22Rv1 (cell line): Measurements from ENCODE around the gene ERVW-1.

Source experiments
- CTCF ChIP-seq: fragments of 450-650 bp; IDR thresholded peaks from 2 replicates; pipeline ENCODE4 v1.5.1; 2017; ENCODE audit warnings: mild to moderate bottlenecking
- ZFX ChIP-seq: fragments of 450-650 bp; IDR thresholded peaks from 2 replicates; pipeline ENCODE4 v1.6.1; 2017; ENCODE audit warnings: antibody characterized with exemption, borderline replicate concordance

GRCh38 chr7:92451645-92452044 is 26.1 kb downstream of the ERVW-1 start:
- no peak for TF ChIP-seq CTCF
- TF ChIP-seq ZFX: no peak
